Psoas muscle (tissue), 8 donors: ENCODE data around the gene LPP. TPM values are rescaled to one million over a fixed set of nuclear protein-coding genes. Genes with fewer than 3 reads are reported as not detected.

ENCODE experiments used
- ATAC-seq, 4 donors: fragments of 200-7000 bp; cut with Tn5 transposase; one replicate each; pipeline ENCODE4 v1.9.1; 2020; ENCODE audit warnings: moderate library complexity in 3 of 4, mild to moderate bottlenecking in 2 of 4
- DNase-seq, 2 donors: peaks; one replicate each; pipeline ENCODE4 v3.0.0-alpha.2; 2020
- H3K27ac ChIP-seq: fragments of 200-600 bp; one replicate; pipeline ENCODE4 v1.8.0; 2022
- H3K27me3 ChIP-seq, 3 donors: fragments of 200-600 bp in 1 of 3; one replicate each; pipeline versions ENCODE4 v1.6.1 to v1.8.0; 2013 to 2022; ENCODE audit warnings: low read length in 2 of 3, mild to moderate bottlenecking in 2 of 3, moderate library complexity in 1 of 3; ENCODE audit not compliant: insufficient read depth in 3 of 3
- H3K36me3 ChIP-seq, 2 donors: fragments of 200-600 bp in 1 of 2; one replicate each; pipeline versions ENCODE4 v1.6.1 to v1.8.0; 2013 to 2022; ENCODE audit warnings: low read depth in 1 of 2, mild to moderate bottlenecking in 1 of 2, moderate library complexity in 1 of 2; ENCODE audit not compliant: insufficient read depth in 1 of 2
- H3K4me1 ChIP-seq: fragments of 200-600 bp; one replicate; pipeline ENCODE4 v1.8.0; 2022
- H3K4me3 ChIP-seq: fragments of 200-600 bp; one replicate; pipeline ENCODE4 v1.8.0; 2022; ENCODE audit warnings: mild to moderate bottlenecking
- H3K9me3 ChIP-seq: fragments of 200-600 bp; one replicate; pipeline ENCODE4 v1.8.0; 2022
- CTCF ChIP-seq: fragments of 200-600 bp; IDR thresholded peaks from one replicate; pipeline ENCODE4 v1.8.0; 2022; ENCODE audit warnings: antibody characterized with exemption
- WGBS, 3 donors: extraction: QIAGEN DNeasy Blood & Tissue Kit; methylation state at CpG; one replicate each; pipeline versions ENCODE4 v1.1.6 to v1.1.7; 2013; 5-methylcytosine and 5-hydroxymethylcytosine counted together
- intact Hi-C, 2 donors: fragments of 100-400 bp; cut with DNase I; formaldehyde crosslinking; loops; one replicate each; pipeline versions ENCODE4 v1.11.0 to v1.14.2; 2022
- polyA plus RNA-seq, 3 donors: library from polyadenylated mRNA; stranded (reverse); fragments of 200-250 nt; gene quantifications; one replicate each; pipeline ENCODE4 v1.2.3, GENCODE V29; 2013
- total RNA-seq, 4 donors: library from RNA; stranded (reverse); fragmentation: NEBNext Ultra II Directional in 2 of 4; extraction: Animal tissue kit (Norgen Biotek cat#: 25700) in 2 of 4; gene quantifications; one replicate each; pipeline versions ENCODE4 v1.2.1 to v1.2.4, GENCODE V29; 2021 to 2023
- donor health status: healthy with polysubstance abuse.
- donor health status: DM: no; HTN: no; CAD: no; lungs with moderate emphysema.
- donor health status: Bipolar disorder and iron deficiency.
- donor health status: healthy.
- donor health status: DM: yes; HTN: yes; CAD: no.
- donor health status: DM: no; HTN: no; CAD: no.
- donor health status: DM: no; HTN: no; CAD: no.
- donor health status: DM: yes; HTN: yes; CAD: no.

The LPP gene
- total and polyA plus RNA-seq, 7 donors = 2.6 to 80.3 (median 42.8) TPM

- WGBS, 3 donors = 72 to 82% (median 76%) methylated on average over 5 of the region's 5 CpGs
- intact Hi-C loops = no loop called here
Observed at GRCh38 chr3:188446014-188446413, 292.1 kb downstream of the LPP start.

GRCh38 chr3:188446766-188447165, 292.8 kb downstream of the LPP start:
- peaks cover 0 to 6% of the 10 kb centered on the region in 2 donors for H3K36me3 ChIP-seq
- H3K27ac ChIP-seq = no peak overlapping the region
- DNase-seq = no peak
- no peak overlapping the region for H3K4me3 ChIP-seq
- intact Hi-C loops = no loop called here
- peaks cover 5% of the 10 kb centered on the region for H3K4me1 ChIP-seq
- WGBS, 3 donors = 63 to 87% (median 64%) methylated on average over 3 of the region's 3 CpGs
- ATAC-seq = no peak
- H3K9me3 ChIP-seq = no peaks in the 10 kb centered on the region
- H3K27me3 ChIP-seq = no peaks in the 10 kb centered on the region
- TF ChIP-seq CTCF = no peak

More at GRCh38 chr3:188446014-188446413, 292.1 kb downstream of the LPP start:
- peaks cover 0 to 6% of the 10 kb centered on the region in 2 donors for H3K36me3 ChIP-seq
- H3K4me1 ChIP-seq = peaks cover 5% of the 10 kb centered on the region
- no peak overlapping the region for H3K27ac ChIP-seq
- H3K4me3 ChIP-seq = no peak overlapping the region
- H3K27me3 ChIP-seq = no peaks in the 10 kb centered on the region
- H3K9me3 ChIP-seq = no peaks in the 10 kb centered on the region
- no peak for TF ChIP-seq CTCF
- DNase-seq (no peak), ATAC-seq (no peak)

GRCh38 chr3:188448813-188449212, 294.9 kb downstream of the LPP start:
- 53 to 63% (median 62%) methylated on average over 4 of the region's 4 CpGs for WGBS, 3 donors
- no peak for TF ChIP-seq CTCF

GRCh38 chr3:188449421-188449820, 295.5 kb downstream of the LPP start:
- no peak for DNase-seq
- ATAC-seq = peak in 1 of 4 donors; percentile 39
- TF ChIP-seq CTCF = no peak
- Histone ChIP-seq H3K4me1 (peaks cover 5% of the 10 kb centered on the region), H3K27me3 (no peaks in the 10 kb centered on the region), H3K4me3 (no peak overlapping the region), H3K36me3 (no peaks in the 10 kb centered on the region), H3K27ac (peak overlapping the region; percentile 34), H3K9me3 (no peaks in the 10 kb centered on the region)
- intact Hi-C loops = no loop called here
- 94 to 97% (median 96%) methylated on average over 2 of the region's 2 CpGs for WGBS, 3 donors

More at GRCh38 chr3:188448813-188449212, 294.9 kb downstream of the LPP start:
- Histone ChIP-seq H3K27me3 (no peaks in the 10 kb centered on the region), H3K4me1 (peaks cover 5% of the 10 kb centered on the region), H3K36me3 (no peaks in the 10 kb centered on the region), H3K27ac (peak overlapping the region; percentile 34), H3K9me3 (no peaks in the 10 kb centered on the region), H3K4me3 (no peak overlapping the region)
- intact Hi-C loops = no loop called here
- DNase-seq (no peak), ATAC-seq (peak; percentile 56 to 84 (median 74))

- 93 to 96% (median 95%) methylated on average over 8 of the region's 8 CpGs for WGBS, 3 donors
- no peak overlapping the region for H3K27ac ChIP-seq
- intact Hi-C loops = no loop called here
- H3K9me3 ChIP-seq = no peaks in the 10 kb centered on the region
- no peak for TF ChIP-seq CTCF
- no peak overlapping the region for H3K4me3 ChIP-seq
- no peaks in the 10 kb centered on the region for H3K27me3 ChIP-seq
- ATAC-seq (no peak), DNase-seq (no peak)
- H3K36me3 ChIP-seq = no peaks in the 10 kb centered on the region
- H3K4me1 ChIP-seq = peaks cover 5% of the 10 kb centered on the region
Observed at GRCh38 chr3:188452158-188452772, 298.3 kb downstream of the LPP start.
